Activated T-cell treated with anti-CD3 and anti-CD28 coated beads, Interleukin-2, amount 50 U/mL, for 1 hour (primary cell): Measurements from ENCODE around the gene KLK10.

Experiments used
- DNase-seq: peaks from one replicate; pipeline ENCODE4 v3.0.0-alpha.2; 2020

Gene KLK10

GRCh38 chr19:51019544-51019925 is at the start of gene KLK10:
TSS of gene KLK10 (minus strand) at chr19:51019709. CDS start at chr19:51019130, 579 bp downstream.
- no peak for DNase-seq

- DNase-seq: no peak
Measured at GRCh38 chr19:51066393-51067186, 47.1 kb upstream of the KLK10 start.

GRCh38 chr19:51065221-51065960 is 45.9 kb upstream of the KLK10 start:
- DNase-seq: no peak

- DNase-seq: no peak
Measured at GRCh38 chr19:51064534-51065220, 45.2 kb upstream of the KLK10 start, which contains the start of gene KLK13. TSS of gene KLK13 (minus strand) at chr19:51065092. CDS start at chr19:51065067, 25 bp downstream.

- no peak for DNase-seq
Measured at GRCh38 chr19:51063664-51064063, 44.2 kb upstream of the KLK10 start.

- no peak for DNase-seq
Measured at GRCh38 chr19:51060973-51061372, 41.5 kb upstream of the KLK10 start.

- no peak for DNase-seq
Measured at GRCh38 chr19:51060336-51060735, 40.8 kb upstream of the KLK10 start.

GRCh38 chr19:51059715-51060114 is 40.2 kb upstream of the KLK10 start:
- no peak for DNase-seq

GRCh38 chr19:51055866-51056265 is 36.4 kb upstream of the KLK10 start:
- DNase-seq: no peak

- DNase-seq: no peak
Measured at GRCh38 chr19:51047031-51047335, 27.5 kb upstream of the KLK10 start.

- DNase-seq: no peak
Measured at GRCh38 chr19:51044327-51044726, 24.8 kb upstream of the KLK10 start.

GRCh38 chr19:51043497-51043896 is 24.0 kb upstream of the KLK10 start:
- DNase-seq: no peak

GRCh38 chr19:51040151-51040550 is 20.6 kb upstream of the KLK10 start:
- no peak for DNase-seq

- DNase-seq: no peak
Measured at GRCh38 chr19:51036519-51036918, 17.0 kb upstream of the KLK10 start.

- no peak for DNase-seq
Measured at GRCh38 chr19:51034704-51035103, 15.2 kb upstream of the KLK10 start, which contains the start of gene KLK12. TSS of gene KLK12 (minus strand) at chr19:51035002. CDS start at chr19:51034621, 381 bp downstream.

- DNase-seq: no peak
Measured at GRCh38 chr19:51031880-51032225, 12.3 kb upstream of the KLK10 start.

- no peak for DNase-seq
Measured at GRCh38 chr19:51031220-51031879, 11.8 kb upstream of the KLK10 start.

- no peak for DNase-seq
Measured at GRCh38 chr19:51030631-51031030, 11.1 kb upstream of the KLK10 start.

GRCh38 chr19:51029718-51030117 is 10.2 kb upstream of the KLK10 start:
- DNase-seq: no peak

GRCh38 chr19:51027873-51028272 is 8.4 kb upstream of the KLK10 start:
- DNase-seq: no peak

GRCh38 chr19:51027126-51027806 is 7.8 kb upstream of the KLK10 start:
- no peak for DNase-seq

GRCh38 chr19:51026554-51026831 is 7.0 kb upstream of the KLK10 start, which contains the start of gene KLK11:
TSS of gene KLK11 (minus strand) at chr19:51026616. CDS start at chr19:51025631, 985 bp downstream.
- DNase-seq: no peak
